ENCODE measurements around the gene TCP11L2.
"Not testable (repeated sequence)": the region's sequence is repeated elsewhere in the genome, so short reads cannot be mapped to it uniquely, and the experiment has no call there.

Gene TCP11L2

DNA sequence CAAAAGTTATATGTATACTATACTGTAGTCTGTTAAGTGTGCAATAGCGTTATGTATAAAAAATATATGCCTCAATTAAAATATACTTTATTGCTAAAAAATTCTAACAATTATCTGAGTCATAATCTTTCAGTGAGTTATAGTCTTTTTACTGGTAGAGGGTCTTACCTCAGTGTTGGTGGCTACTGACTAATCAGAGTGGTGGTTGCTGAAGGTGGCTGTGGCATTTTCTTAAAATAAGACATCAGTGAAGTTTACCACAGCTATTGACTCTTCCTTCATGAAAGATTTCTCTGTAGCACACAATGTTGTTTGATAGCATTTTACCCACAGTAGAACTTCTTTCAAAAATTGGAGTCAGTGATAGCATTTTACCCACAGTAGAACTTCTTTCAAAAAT lies 78.4 kb downstream of the TCP11L2 start:
- in situ Hi-C loops (cut with MboI; ENCODE audit: low pct_unique_long_range_greater_than_20kb, low sequenced_read_pairs, unreplicated experiment), result loop anchor here (10.0 to 25.0 kb wide), 2 partner anchors 456 to 534 kb away; no protein-coding TSS in a partner anchor
- TF ChIP-seq, protein P1, sequence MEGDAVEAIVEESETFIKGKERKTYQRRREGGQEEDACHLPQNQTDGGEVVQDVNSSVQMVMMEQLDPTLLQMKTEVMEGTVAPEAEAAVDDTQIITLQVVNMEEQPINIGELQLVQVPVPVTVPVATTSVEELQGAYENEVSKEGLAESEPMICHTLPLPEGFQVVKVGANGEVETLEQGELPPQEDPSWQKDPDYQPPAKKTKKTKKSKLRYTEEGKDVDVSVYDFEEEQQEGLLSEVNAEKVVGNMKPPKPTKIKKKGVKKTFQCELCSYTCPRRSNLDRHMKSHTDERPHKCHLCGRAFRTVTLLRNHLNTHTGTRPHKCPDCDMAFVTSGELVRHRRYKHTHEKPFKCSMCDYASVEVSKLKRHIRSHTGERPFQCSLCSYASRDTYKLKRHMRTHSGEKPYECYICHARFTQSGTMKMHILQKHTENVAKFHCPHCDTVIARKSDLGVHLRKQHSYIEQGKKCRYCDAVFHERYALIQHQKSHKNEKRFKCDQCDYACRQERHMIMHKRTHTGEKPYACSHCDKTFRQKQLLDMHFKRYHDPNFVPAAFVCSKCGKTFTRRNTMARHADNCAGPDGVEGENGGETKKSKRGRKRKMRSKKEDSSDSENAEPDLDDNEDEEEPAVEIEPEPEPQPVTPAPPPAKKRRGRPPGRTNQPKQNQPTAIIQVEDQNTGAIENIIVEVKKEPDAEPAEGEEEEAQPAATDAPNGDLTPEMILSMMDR (IDR thresholded peaks at IDR 0.05; ENCODE audit: extremely low read depth, insufficient read depth, missing control alignments), result no peak
- DNase-seq (ENCODE audit: low spot score), result no peak

- not testable (repeated sequence) for DNase-seq (ENCODE audit: low spot score)
- in situ Hi-C loops (cut with MboI; ENCODE audit: low pct_unique_long_range_greater_than_20kb, low sequenced_read_pairs, unreplicated experiment), result loop anchor here (10.0 to 25.0 kb wide), 2 partner anchors 455 to 533 kb away; no protein-coding TSS in a partner anchor
Measured at GRCh38 chr12:106381866-106382265, 79.3 kb downstream of the TCP11L2 start.

DNA sequence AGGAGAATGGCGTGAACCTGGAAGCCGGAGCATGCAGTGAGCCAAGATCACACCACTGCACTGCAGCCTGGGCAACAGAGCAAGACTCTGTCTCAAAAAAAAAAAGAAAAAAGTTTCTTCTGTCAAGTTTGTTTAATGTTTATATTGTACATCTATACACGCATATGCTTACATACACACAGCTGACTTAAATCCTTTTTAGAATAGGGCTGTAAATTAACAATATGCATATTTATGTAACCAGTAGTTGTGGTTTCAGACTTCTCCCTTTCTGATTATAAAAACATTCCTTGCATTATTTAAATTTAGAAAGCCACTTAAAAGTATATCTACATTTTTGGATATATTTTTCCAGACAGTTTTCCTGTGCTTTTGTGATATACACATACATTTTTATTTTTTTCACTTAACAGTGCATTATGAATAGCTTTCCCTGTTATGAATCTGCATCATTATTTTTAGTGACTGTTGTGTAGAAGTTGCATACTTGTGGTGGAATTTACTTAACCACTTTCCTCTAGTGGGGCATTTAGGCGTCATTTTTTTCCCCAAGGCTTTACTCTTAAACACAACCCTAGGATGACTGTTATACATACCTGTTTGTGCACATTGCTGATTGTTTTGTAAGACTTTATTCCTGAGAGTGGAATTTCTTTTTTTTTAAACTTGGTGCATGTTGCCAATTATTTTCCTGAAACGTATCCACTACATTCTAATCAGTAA lies 84.4 kb downstream of the TCP11L2 start:
- DNase-seq (ENCODE audit: low spot score), result no peak
- in situ Hi-C loops (cut with MboI; ENCODE audit: low pct_unique_long_range_greater_than_20kb, low sequenced_read_pairs, unreplicated experiment), result loop anchor here (10.0 to 25.0 kb wide), 2 partner anchors 450 to 528 kb away; no protein-coding TSS in a partner anchor
- TF ChIP-seq, protein P1 (IDR thresholded peaks at IDR 0.05; ENCODE audit: extremely low read depth, insufficient read depth, missing control alignments), result no peak

DNA sequence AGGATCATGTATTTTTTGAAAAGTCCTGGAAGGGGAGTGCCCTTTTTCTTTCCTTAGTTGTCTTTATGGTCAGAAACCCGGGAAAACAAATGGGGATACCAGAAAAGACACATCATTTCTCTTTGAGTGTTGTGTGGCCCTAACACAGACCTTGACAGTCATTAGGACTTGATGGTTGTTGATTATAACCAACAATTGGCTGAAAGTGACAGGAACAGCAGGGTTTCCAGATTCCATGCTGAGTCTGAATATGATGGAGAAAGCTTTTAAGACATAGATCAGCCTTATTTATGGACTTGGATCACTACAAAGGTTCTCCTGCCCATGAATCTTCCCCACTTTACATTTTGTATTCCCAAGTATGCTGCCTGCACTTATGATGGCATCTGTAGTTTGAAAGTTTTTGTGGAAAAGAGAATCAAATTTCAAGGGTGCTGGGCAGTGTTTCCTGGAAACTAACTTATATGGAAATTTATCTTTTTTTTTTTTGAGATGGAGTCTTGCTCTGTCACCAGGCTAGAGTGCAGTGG lies 85.4 kb downstream of the TCP11L2 start:
- TF ChIP-seq, protein P1 (IDR thresholded peaks at IDR 0.05; ENCODE audit: extremely low read depth, insufficient read depth, missing control alignments), result no peak
- DNase-seq (ENCODE audit: low spot score), result no peak
- in situ Hi-C loops (cut with MboI; ENCODE audit: low pct_unique_long_range_greater_than_20kb, low sequenced_read_pairs, unreplicated experiment), result loop anchor here (10.0 to 25.0 kb wide), 2 partner anchors 449 to 527 kb away; no protein-coding TSS in a partner anchor

DNA sequence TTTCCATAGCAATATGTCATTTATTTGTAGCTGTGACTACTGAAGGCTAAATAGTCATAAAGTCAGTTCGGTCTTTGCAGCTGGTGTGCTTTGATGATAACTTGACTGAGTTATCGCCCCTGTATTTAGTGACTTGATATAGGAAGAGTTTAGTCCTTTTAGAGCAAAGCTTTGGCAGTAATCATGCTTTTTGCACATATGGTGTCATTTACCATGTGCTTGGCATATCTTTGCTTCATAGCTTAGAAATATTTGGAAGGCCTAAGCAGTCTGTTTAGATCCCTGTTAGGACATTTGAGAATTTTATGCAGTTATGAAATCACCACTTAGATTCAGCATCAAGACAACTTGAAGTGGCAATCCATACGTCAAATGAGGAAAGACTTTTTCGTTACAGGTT lies 86.6 kb downstream of the TCP11L2 start:
- DNase-seq (ENCODE audit: low spot score), result no peak
- in situ Hi-C loops (cut with MboI; ENCODE audit: low pct_unique_long_range_greater_than_20kb, low sequenced_read_pairs, unreplicated experiment), result loop anchor here (10.0 to 25.0 kb wide), 2 partner anchors 448 to 526 kb away; no protein-coding TSS in a partner anchor
- TF ChIP-seq, protein P1 (IDR thresholded peaks at IDR 0.05; ENCODE audit: extremely low read depth, insufficient read depth, missing control alignments), result no peak

DNA sequence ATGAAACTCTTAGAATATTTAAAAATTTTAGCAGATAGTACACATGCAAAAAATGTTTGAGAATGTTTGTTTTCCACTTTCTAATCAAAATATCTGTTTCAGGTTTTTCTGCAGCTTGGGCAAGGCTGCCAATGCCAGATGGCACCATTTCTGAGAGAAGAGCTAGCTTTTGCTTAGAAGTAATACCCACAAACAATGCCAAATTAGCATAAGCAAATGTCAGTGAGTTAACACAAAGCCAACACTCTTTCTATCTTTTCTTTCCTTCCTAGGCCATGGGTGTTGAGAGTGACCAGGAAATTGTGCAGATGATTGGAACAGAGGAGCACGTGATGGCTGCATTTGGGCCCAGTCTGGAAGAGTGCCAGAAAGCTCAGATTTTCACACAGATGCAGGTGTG lies 90.2 kb downstream of the TCP11L2 start:
- no peak for DNase-seq (ENCODE audit: low spot score)
- TF ChIP-seq, protein P1 (IDR thresholded peaks at IDR 0.05; ENCODE audit: extremely low read depth, insufficient read depth, missing control alignments), result no peak
- in situ Hi-C loops (cut with MboI; ENCODE audit: low pct_unique_long_range_greater_than_20kb, low sequenced_read_pairs, unreplicated experiment), result loop anchor here (25.0 kb wide), 1 partner anchor 445 kb away; no protein-coding TSS in a partner anchor
